ENCODE data around the gene UQCR11. TPM values are rescaled to one million over a fixed set of nuclear protein-coding genes. Genes with fewer than 3 reads are reported as not detected.

The UQCR11 gene
- total and polyA plus RNA-seq, 2 of the 4 experiments (the other 2 are of a cell fraction): 29.2 to 177 TPM

GRCh38 chr19:1555487-1556389 lies 49.5 kb downstream of the UQCR11 start:
- H3K14ac ChIP-seq (replicated peaks; ENCODE audit: low read depth, low read length): no peak overlapping the region

More at GRCh38 chr19:1555487-1556389, 49.5 kb downstream of the UQCR11 start:
- H2BK5ac ChIP-seq (ENCODE audit: low read depth, low read length, poor library complexity, severe bottlenecking): no peak overlapping the region
- H3K9me1 ChIP-seq (ENCODE audit: insufficient read depth, low read length): peaks cover 7% of the 10 kb centered on the region; the same call in 1 of the 2 replicates
- no TSS peak for BruUV-seq (replicated peaks)
- dilution Hi-C loops (cut with HindIII; ENCODE audit: low sequenced_read_pairs, unreplicated experiment): no loop called here
- 92% methylated on average over 67 of the region's 121 CpGs; no CpG with 5 or more reads in 1 of the 2 experiments for WGBS, 2 experiments (ENCODE audit: extremely low coverage in 2 of 2, insufficient read length in 1 of 2)
- peaks cover 24% of the 10 kb centered on the region for H3K36me3 ChIP-seq (ENCODE audit: control insufficient read depth, insufficient read depth, low read length)
- H2BK20ac ChIP-seq (ENCODE audit: low read depth, low read length): no peak overlapping the region
- no peak overlapping the region for H2BK15ac ChIP-seq (ENCODE audit: low read depth, low read length)
- TF ChIP-seq MAZ (IDR thresholded peaks at IDR 0.05; ENCODE audit: borderline replicate concordance, low read depth, low read length) (no peak), CEBPB (IDR thresholded peaks at IDR 0.05; ENCODE audit: low read depth, low read length) (no peak), MAFK (IDR thresholded peaks at IDR 0.05; ENCODE audit: low read depth, low read length) (no peak), FOS (IDR thresholded peaks at IDR 0.05; ENCODE audit: low read depth, low read length) (no peak), BHLHE40 (IDR thresholded peaks at IDR 0.05; ENCODE audit: low read depth, low read length) (no peak), MXI1 (IDR thresholded peaks at IDR 0.05; ENCODE audit: borderline replicate concordance, low read depth, low read length) (no peak), CHD1 (IDR thresholded peaks at IDR 0.05; ENCODE audit: low read depth, low read length) (no peak)
- H2AK9ac ChIP-seq (replicated peaks; ENCODE audit: low read depth, low read length, poor library complexity): no peak overlapping the region
- H3K18ac ChIP-seq (ENCODE audit: low read depth, low read length): no peak overlapping the region
- no peak overlapping the region for H3K56ac ChIP-seq (ENCODE audit: extremely low read depth, insufficient read depth, low read length)
- H2AK5ac ChIP-seq (ENCODE audit: low read depth, low read length): no peak overlapping the region
- no peak overlapping the region for H3K9ac ChIP-seq (ENCODE audit: low read depth, low read length)
- no peak overlapping the region for H3K4me2 ChIP-seq (ENCODE audit: low read depth, low read length)
- in situ Hi-C loops (cut with MboI; ENCODE audit: low sequenced_read_pairs): no loop called here
- H3K4me1 ChIP-seq (ENCODE audit: control insufficient read depth, insufficient read depth, low read length): no peaks in the 10 kb centered on the region
- ATAC-seq (ENCODE audit: low read depth) (no peak), DNase-seq (no peak)
- no peak overlapping the region for H3K4me3 ChIP-seq (ENCODE audit: insufficient read depth, low read depth, low read length)
- H4K20me1 ChIP-seq (ENCODE audit: insufficient read depth, low read length): peaks cover 41% of the 10 kb centered on the region
- POLR2A ChIA-PET (ENCODE audit: unreplicated experiment): no interaction called here
- H3K79me1 ChIP-seq (ENCODE audit: low read depth in 1 of 2, low read length in 2 of 2): peaks cover 4 to 35% of the 10 kb centered on the region in 2 experiments; a peak in 3 of 4 replicates
- no peak overlapping the region for H3K27ac ChIP-seq (ENCODE audit: insufficient read depth, low read length)
- H4K5ac ChIP-seq (ENCODE audit: low read depth, low read length): no peak overlapping the region
- no peak overlapping the region for H3K4ac ChIP-seq (ENCODE audit: low read depth, low read length)
- no peak overlapping the region for H4K91ac ChIP-seq (ENCODE audit: insufficient read depth, low read depth, low read length)
- H3K27me3 ChIP-seq (ENCODE audit: control insufficient read depth, insufficient read depth, low read length): no peaks in the 10 kb centered on the region
- H4K8ac ChIP-seq (ENCODE audit: low read depth in 2 of 2, low read length in 2 of 2): no peak overlapping the region
- H3K9me3 ChIP-seq (ENCODE audit: control insufficient read depth, insufficient read depth, low read length): no peaks in the 10 kb centered on the region
- CTCF ChIA-PET: no interaction called here
- H2AFZ ChIP-seq (replicated peaks; ENCODE audit: low read length, poor library complexity): no peak overlapping the region
- intact Hi-C loops (cut with micrococcal nuclease): no loop called here
- no peak overlapping the region for H2BK120ac ChIP-seq (ENCODE audit: low read depth, low read length)
- H3K23ac ChIP-seq (ENCODE audit: low read depth, low read length): no peak overlapping the region

Data from IMR-90 (cell line).